ENCODE measurements around the gene FFAR3. TPM values are rescaled to one million over a fixed set of nuclear protein-coding genes. Genes with fewer than 3 reads are reported as not detected.

FFAR3 gene
- total and polyA plus RNA-seq, 9 of the 15 experiments (the other 6 are each of a cell fraction or from before 2014, with no cell fraction given), result not detected

- FAIRE-seq (peak; percentile 98), DNase-seq (ENCODE audit: extremely low read depth in 1 of 4, low spot score in 3 of 4) (peak; percentile 80 to 94 (median 84)), ATAC-seq (peak; percentile 97)
- no peaks in the 10 kb centered on the region for H3K79me2 ChIP-seq (ENCODE audit: control insufficient read depth, insufficient read depth, low read length)
- H3K9me3 ChIP-seq (replicated peaks; ENCODE audit: control insufficient read depth, insufficient read depth, low read depth, low read length), result no peaks in the 10 kb centered on the region; the same call in none of the 2 replicates
- intact Hi-C loops (cut with micrococcal nuclease) (no loop called here), in situ Hi-C loops (cut with MboI) (no loop called here)
- CTCF ChIA-PET (ENCODE audit: low intra/inter-chr PET ratio), result no interaction called here
- no peaks in the 10 kb centered on the region for H3K27me3 ChIP-seq (ENCODE audit: control insufficient read depth in 2 of 2, insufficient read depth in 2 of 2, low read length in 2 of 2)
- H3K4me3 ChIP-seq, result no peak overlapping the region
- peaks cover 20 to 29% of the 10 kb centered on the region in 2 experiments; a peak in 4 of 5 replicates for H3K4me1 ChIP-seq (replicated peaks in 1 of 2; ENCODE audit: control insufficient read depth in 2 of 2, insufficient read depth in 2 of 2, low read length in 2 of 2)
- H3K9me1 ChIP-seq (ENCODE audit: control insufficient read depth, insufficient read depth, low read length), result no peaks in the 10 kb centered on the region
- H2AFZ ChIP-seq (ENCODE audit: low read depth, low read length), result peak overlapping the region; percentile 66
- POLR2A ChIA-PET, result interaction anchor here (0.6 to 1.5 kb wide), 5 partner anchors 23 to 375 kb away, joined by 3 to 4 read pairs (median 3); no protein-coding TSS in a partner anchor
- peak overlapping the region; percentile 36; the same call in 1 of the 3 replicates for H3K27ac ChIP-seq (ENCODE audit: extremely low read depth, low read depth, low read length)
- 2% methylated on average over 9 of the region's 9 CpGs for WGBS (ENCODE audit: insufficient coverage, low coverage, missing lambda C conversion rate)
- peak overlapping the region; percentile 0 to 40; a peak in 1 of 4 replicates for H3K9ac ChIP-seq (ENCODE audit: insufficient read depth in 1 of 2, low read depth in 2 of 2, low read length in 2 of 2)
- no peaks in the 10 kb centered on the region for H3K36me3 ChIP-seq (ENCODE audit: control insufficient read depth, insufficient read depth, low read length)
- no TSS peak for BruUV-seq (replicated peaks)
- peak overlapping the region; percentile 68 for H3K4me2 ChIP-seq (ENCODE audit: insufficient read depth, low read length)
- H4K20me1 ChIP-seq (replicated peaks; ENCODE audit: control insufficient read depth, insufficient read depth, low read length), result no peaks in the 10 kb centered on the region
- TF ChIP-seq RBM34 (IDR thresholded peaks at IDR 0.05; ENCODE audit: borderline replicate concordance, insufficient read depth, low read length) (no peak), EP400 (IDR thresholded peaks at IDR 0.05) (peak; percentile 82), ZNF217 (CRISPR knock-in tag; IDR thresholded peaks at IDR 0.05) (no peak), NFATC3 (IDR thresholded peaks at IDR 0.05) (no peak; the same call in 1 of the 2 replicates), ATF1 (CRISPR knock-in tag; IDR thresholded peaks at IDR 0.05) (no peak), ATF1 (tag; IDR thresholded peaks at IDR 0.05) (peak; percentile 81), CBFA2T3 (IDR thresholded peaks at IDR 0.05) (peak; percentile 99), NFE2 (IDR thresholded peaks at IDR 0.05; ENCODE audit: low read depth) (peak; percentile 42; the same call in 1 of the 2 replicates), HES1 (IDR thresholded peaks at IDR 0.05; ENCODE audit: low read depth) (peak; percentile 67; the same call in 1 of the 2 replicates), LEF1 (IDR thresholded peaks at IDR 0.05) (peak; percentile 94), NFIC (IDR thresholded peaks at IDR 0.05) (peak; percentile 87), SMAD3 (CRISPR knock-in tag; conservative IDR thresholded peaks at IDR 0.05) (peak; percentile 68; the same call in 1 of the 2 replicates), EGR1 (conservative IDR thresholded peaks at IDR 0.05) (peak; percentile 46), HCFC1 (IDR thresholded peaks at IDR 0.05; ENCODE audit: low read depth, low read length) (peak; percentile 49; the same call in 1 of the 2 replicates), SMAD1 (IDR thresholded peaks at IDR 0.05; ENCODE audit: low read depth, low read length, partially characterized antibody) (peak; percentile 25), RNF2 (IDR thresholded peaks at IDR 0.05) (peak; percentile 85), ARID4B (CRISPR knock-in tag; IDR thresholded peaks at IDR 0.05) (0 out of 2 replicates have a peak, but pooled peaks have one; percentile 52), RFX1 (IDR thresholded peaks at IDR 0.05) (peak; percentile 83), NR2C1 (IDR thresholded peaks at IDR 0.05) (peak; percentile 56; the same call in 1 of the 2 replicates), NR2C1 (tag; IDR thresholded peaks at IDR 0.05) (peak; percentile 68), CBX5 (IDR thresholded peaks at IDR 0.05; ENCODE audit: borderline replicate concordance, low read depth) (no peak)
Measured at GRCh38 chr19:35380450-35381124, 22.3 kb downstream of the FFAR3 start.
